Left ventricle myocardium inferior (tissue), 1 donor: Measurements from ENCODE around the gene MINDY3. TPM values are rescaled to one million over a fixed set of nuclear protein-coding genes. Genes with fewer than 3 reads are reported as not detected.

Experiments used
- DNase-seq: peaks from one replicate; pipeline ENCODE4 v3.0.0-alpha.2; 2020
- H3K27ac ChIP-seq: fragments of 200-600 bp; replicated peaks from 2 replicates; pipeline ENCODE4 v1.8.0; 2021
- H3K27me3 ChIP-seq: fragments of 200-600 bp; 2 replicates; pipeline ENCODE4 v1.8.0; 2021; ENCODE audit warnings: low read depth
- H3K36me3 ChIP-seq: fragments of 200-600 bp; 2 replicates; pipeline ENCODE4 v1.8.0; 2021
- H3K4me1 ChIP-seq: fragments of 200-600 bp; 2 replicates; pipeline ENCODE4 v1.8.0; 2021
- H3K4me3 ChIP-seq: fragments of 200-600 bp; 2 replicates; pipeline ENCODE4 v1.8.0; 2021; ENCODE audit warnings: mild to moderate bottlenecking, moderate library complexity
- H3K9me3 ChIP-seq: fragments of 200-600 bp; replicated peaks from 2 replicates; pipeline ENCODE4 v1.8.0; 2021
- CTCF ChIP-seq: fragments of 200-600 bp; IDR thresholded peaks from 2 replicates; pipeline ENCODE4 v1.8.0; 2021; ENCODE audit warnings: antibody characterized with exemption, mild to moderate bottlenecking, borderline replicate concordance
- intact Hi-C: fragments of 100-400 bp; cut with micrococcal nuclease; formaldehyde crosslinking; loops from one replicate; pipeline ENCODE4 v1.11.0; 2022
- total RNA-seq: library from RNA; stranded (reverse); fragmentation: NEBNext Ultra II Directional; extraction: Animal tissue kit (Norgen Biotek cat#: 25700); gene quantifications from one replicate; pipeline ENCODE4 v1.2.1, GENCODE V29; 2021
- donor health status: DM: no; HTN: yes; CAD: no; lungs with severe emphysema.

MINDY3 gene
- total RNA-seq, 1 donor from 2014 or later: 22.5 TPM

GRCh38 chr10:15844517-15844916 lies 15.8 kb downstream of the MINDY3 start:
- intact Hi-C loops: no loop called here
- no peak for TF ChIP-seq CTCF

GRCh38 chr10:15843695-15844094 lies 16.6 kb downstream of the MINDY3 start:
- Histone ChIP-seq H3K4me1 (peaks cover 20% of the 10 kb centered on the region), H3K27ac (no peak overlapping the region), H3K27me3 (no peaks in the 10 kb centered on the region), H3K36me3 (peaks cover 6% of the 10 kb centered on the region), H3K9me3 (no peaks in the 10 kb centered on the region), H3K4me3 (no peak overlapping the region)
- no peak for TF ChIP-seq CTCF
- no peak for DNase-seq
- intact Hi-C loops: no loop called here

More at GRCh38 chr10:15844517-15844916, 15.8 kb downstream of the MINDY3 start:
- Histone ChIP-seq H3K4me1 (peaks cover 20% of the 10 kb centered on the region), H3K36me3 (peaks cover 6% of the 10 kb centered on the region), H3K4me3 (no peak overlapping the region), H3K9me3 (no peaks in the 10 kb centered on the region), H3K27me3 (no peaks in the 10 kb centered on the region), H3K27ac (no peak overlapping the region)
- DNase-seq: no peak

- H3K4me1 ChIP-seq: peaks cover 20% of the 10 kb centered on the region
- H3K27me3 ChIP-seq: no peaks in the 10 kb centered on the region
- no peak for TF ChIP-seq CTCF
- H3K36me3 ChIP-seq: peaks cover 6% of the 10 kb centered on the region
- no peak overlapping the region for H3K27ac ChIP-seq
- DNase-seq: no peak
- no peak overlapping the region for H3K4me3 ChIP-seq
- no peaks in the 10 kb centered on the region for H3K9me3 ChIP-seq
- intact Hi-C loops: no loop called here
These were observed 17.6 kb downstream of the MINDY3 start for GRCh38 chr10:15842556-15843169.

- intact Hi-C loops: no loop called here
- DNase-seq: no peak
- no peak overlapping the region for H3K27ac ChIP-seq
- TF ChIP-seq CTCF: no peak
- H3K4me1 ChIP-seq: peaks cover 20% of the 10 kb centered on the region
- H3K27me3 ChIP-seq: no peaks in the 10 kb centered on the region
- peaks cover 8% of the 10 kb centered on the region for H3K36me3 ChIP-seq
- H3K4me3 ChIP-seq: no peak overlapping the region
- H3K9me3 ChIP-seq: no peaks in the 10 kb centered on the region
These were observed 18.6 kb downstream of the MINDY3 start for GRCh38 chr10:15841696-15842095.

- no peak for TF ChIP-seq CTCF
- H3K4me1 ChIP-seq: peaks cover 6% of the 10 kb centered on the region
- no peak for DNase-seq
- intact Hi-C loops: no loop called here
- no peaks in the 10 kb centered on the region for H3K9me3 ChIP-seq
- H3K27ac ChIP-seq: no peak overlapping the region
- no peaks in the 10 kb centered on the region for H3K27me3 ChIP-seq
- H3K4me3 ChIP-seq: no peak overlapping the region
- H3K36me3 ChIP-seq: peaks cover 32% of the 10 kb centered on the region
These were observed 23.5 kb downstream of the MINDY3 start for GRCh38 chr10:15836807-15837206.
